Lower lobe of right lung (tissue), 2 donors: ENCODE measurements around the gene TFDP1. TPM values are rescaled to one million over a fixed set of nuclear protein-coding genes. Genes with fewer than 3 reads are reported as not detected.

ENCODE experiments used
- ATAC-seq, 2 donors: fragments of 200-7000 bp; cut with Tn5 transposase; one replicate each; pipeline ENCODE4 v1.9.1; 2020 to 2022; ENCODE audit warnings: mild to moderate bottlenecking in 2 of 2, moderate library complexity in 2 of 2
- DNase-seq: peaks from one replicate; pipeline ENCODE4 v3.0.0-alpha.2; 2020
- H3K27ac ChIP-seq: fragments of 200-600 bp; one replicate; pipeline ENCODE4 v1.8.0; 2022
- H3K27me3 ChIP-seq: fragments of 200-600 bp; one replicate; pipeline ENCODE4 v1.8.0; 2022; ENCODE audit warnings: low read depth
- H3K36me3 ChIP-seq: fragments of 200-600 bp; one replicate; pipeline ENCODE4 v1.8.0; 2022; ENCODE audit warnings: mild to moderate bottlenecking
- H3K4me1 ChIP-seq: fragments of 200-600 bp; one replicate; pipeline ENCODE4 v1.8.0; 2022
- H3K4me3 ChIP-seq: fragments of 200-600 bp; one replicate; pipeline ENCODE4 v1.8.0; 2022; ENCODE audit warnings: mild to moderate bottlenecking
- H3K9me3 ChIP-seq: fragments of 200-600 bp; one replicate; pipeline ENCODE4 v1.8.0; 2022
- CTCF ChIP-seq: fragments of 200-600 bp; IDR thresholded peaks from one replicate; pipeline ENCODE4 v1.8.0; 2022; ENCODE audit warnings: antibody characterized with exemption, mild to moderate bottlenecking
- intact Hi-C: fragments of 100-400 bp; cut with DNase I; formaldehyde crosslinking; loops from one replicate; pipeline ENCODE4 v1.11.0; 2022
- total RNA-seq: library from RNA; stranded (reverse); fragmentation: NEBNext Ultra II Directional; extraction: Animal tissue kit (Norgen Biotek cat#: 25700); gene quantifications from one replicate; pipeline ENCODE4 v1.2.1, GENCODE V29; 2021
- donor health status: DM: no; HTN: yes; CAD: no; lungs with severe emphysema.

Gene TFDP1
- total RNA-seq, 1 donor from 2014 or later: 47.0 TPM

GRCh38 chr13:113653264-113654174 is 69.0 kb downstream of the TFDP1 start:
- H3K4me3 ChIP-seq: no peak overlapping the region
- H3K27ac ChIP-seq: no peak overlapping the region
- H3K27me3 ChIP-seq: no peaks in the 10 kb centered on the region
- H3K9me3 ChIP-seq: no peaks in the 10 kb centered on the region
- H3K36me3 ChIP-seq: no peaks in the 10 kb centered on the region
- TF ChIP-seq CTCF: no peak
- DNase-seq (peak; percentile 27), ATAC-seq (no peak)
- H3K4me1 ChIP-seq: no peaks in the 10 kb centered on the region
- intact Hi-C loops: no loop called here

- no peaks in the 10 kb centered on the region for H3K27me3 ChIP-seq
- no peak for TF ChIP-seq CTCF
- DNase-seq (peak; percentile 20), ATAC-seq (no peak)
- H3K4me1 ChIP-seq: no peaks in the 10 kb centered on the region
- intact Hi-C loops: no loop called here
- no peak overlapping the region for H3K4me3 ChIP-seq
- H3K36me3 ChIP-seq: no peaks in the 10 kb centered on the region
- H3K9me3 ChIP-seq: no peaks in the 10 kb centered on the region
- H3K27ac ChIP-seq: no peak overlapping the region
Observed at GRCh38 chr13:113654175-113654560, 69.6 kb downstream of the TFDP1 start.

DNA sequence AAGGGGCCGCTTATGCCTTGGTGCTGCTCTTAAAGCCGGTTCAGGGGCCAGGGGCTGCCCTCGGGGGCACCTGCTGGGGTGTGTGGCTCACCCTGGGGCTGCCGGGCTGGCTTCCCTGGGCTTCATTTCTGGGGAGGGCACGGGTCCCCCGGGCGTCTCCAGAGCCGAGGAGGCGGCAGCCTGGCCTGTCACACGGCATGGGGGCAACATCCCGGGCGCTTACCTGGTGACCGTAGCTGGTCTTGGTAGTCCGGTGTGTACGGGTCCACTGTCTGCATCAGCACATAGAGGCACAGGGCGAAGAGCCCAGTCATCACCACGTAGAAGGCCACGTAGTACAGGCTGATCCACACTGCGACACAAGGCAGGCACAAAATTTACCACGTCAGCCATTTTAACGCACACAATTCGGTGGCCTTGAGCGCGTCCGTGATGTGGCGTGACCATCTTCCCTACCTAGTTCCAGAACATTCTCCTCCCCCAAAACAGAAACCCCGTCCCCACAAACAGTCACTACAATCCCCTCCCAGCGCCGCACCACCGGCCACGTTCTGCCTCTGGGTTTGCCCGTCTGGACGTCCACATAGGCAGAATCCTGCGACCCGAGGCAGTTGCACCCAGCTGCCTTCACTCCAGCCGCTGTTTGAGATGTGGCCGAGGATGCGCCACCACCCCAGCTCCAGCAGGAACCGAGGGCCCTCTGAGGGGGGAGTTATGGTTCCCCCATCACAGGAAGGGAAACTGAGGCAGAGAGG is 70.2 kb downstream of the TFDP1 start:
- H3K9me3 ChIP-seq: no peaks in the 10 kb centered on the region
- intact Hi-C loops: no loop called here
- no peak for ATAC-seq
- no peak for TF ChIP-seq CTCF
- DNase-seq: peak; percentile 38
- H3K4me1 ChIP-seq: no peaks in the 10 kb centered on the region
- no peaks in the 10 kb centered on the region for H3K36me3 ChIP-seq
- no peak overlapping the region for H3K4me3 ChIP-seq
- H3K27ac ChIP-seq: no peak overlapping the region
- no peaks in the 10 kb centered on the region for H3K27me3 ChIP-seq

- H3K4me3 ChIP-seq: no peak overlapping the region
- H3K4me1 ChIP-seq: no peaks in the 10 kb centered on the region
- no peak for TF ChIP-seq CTCF
- no peaks in the 10 kb centered on the region for H3K27me3 ChIP-seq
- intact Hi-C loops: no loop called here
- H3K36me3 ChIP-seq: no peaks in the 10 kb centered on the region
- DNase-seq (peak; percentile 30), ATAC-seq (no peak)
- no peaks in the 10 kb centered on the region for H3K9me3 ChIP-seq
- H3K27ac ChIP-seq: no peak overlapping the region
Observed at GRCh38 chr13:113655346-113656002, 70.9 kb downstream of the TFDP1 start.

GRCh38 chr13:113656003-113656588 is 71.5 kb downstream of the TFDP1 start:
- peak; percentile 27 for DNase-seq

More at GRCh38 chr13:113656003-113656588, 71.5 kb downstream of the TFDP1 start:
- Histone ChIP-seq H3K36me3 (no peaks in the 10 kb centered on the region), H3K27ac (no peak overlapping the region), H3K4me3 (no peak overlapping the region), H3K4me1 (no peaks in the 10 kb centered on the region), H3K9me3 (peaks cover 4% of the 10 kb centered on the region), H3K27me3 (no peaks in the 10 kb centered on the region)
- TF ChIP-seq CTCF: no peak
- no peak for ATAC-seq
- intact Hi-C loops: no loop called here
